CD4-positive, alpha-beta T cell (primary cell): ENCODE data around the gene SMIM36. TPM values are rescaled to one million over a fixed set of nuclear protein-coding genes. Genes with fewer than 3 reads are reported as not detected.

Source experiments
- ATAC-seq: fragments of 200-7000 bp; cut with Tn5 transposase; one replicate; pipeline ENCODE4 v1.10.0; 2022; ENCODE audit warnings: mild to moderate bottlenecking; ENCODE audit not compliant: poor library complexity
- CTCF ChIA-PET: fragments of 350-600 bp; sonication (Branson Sonifier 250); formaldehyde crosslinking; loops from one replicate; lab custom pipeline; 2021; ENCODE audit warnings: antibody characterized with exemption, inconsistent platforms; lab: Charles Lee
- POLR2A ChIA-PET: fragments of 350-600 bp; sonication (Branson Sonifier 250); formaldehyde crosslinking; loops from one replicate; lab custom pipeline; 2021; ENCODE audit warnings: antibody characterized with exemption, inconsistent platforms; lab: Charles Lee
- DNase-seq, 14 experiments: peaks; one replicate each; pipeline ENCODE4 v3.0.0-alpha.2; 2013 to 2020; ENCODE audit warnings: mixed read lengths in 2 of 14
- H3K27ac ChIP-seq, 2 donors: one replicate each; pipeline versions ENCODE4 v1.5.1 to v1.7.0; 2013; ENCODE audit warnings: low read length in 2 of 2, low read depth in 1 of 2, mild to moderate bottlenecking in 1 of 2
- H3K27me3 ChIP-seq, 2 experiments: 1 replicate in 1 of 2; 2 replicates in 1 of 2; pipeline versions ENCODE4 v1.6.1 to v1.7.0; 2013; ENCODE audit warnings: low read length in 2 of 2, control low read depth in 1 of 2, mild to moderate bottlenecking in 1 of 2, moderate library complexity in 1 of 2; ENCODE audit not compliant: insufficient read depth in 2 of 2, control insufficient read depth in 1 of 2
- H3K36me3 ChIP-seq: one replicate; pipeline ENCODE4 v1.6.1; 2013; ENCODE audit warnings: low read length, control low read depth; ENCODE audit not compliant: insufficient read depth
- H3K4me1 ChIP-seq: one replicate; pipeline ENCODE4 v1.6.1; 2013; ENCODE audit warnings: low read length, control low read depth; ENCODE audit not compliant: insufficient read depth
- H3K4me3 ChIP-seq: one replicate; pipeline ENCODE4 v1.5.1; 2013; ENCODE audit warnings: mild to moderate bottlenecking, low read length, moderate library complexity
- H3K9me3 ChIP-seq, 2 experiments: 1 replicate in 1 of 2; 2 replicates in 1 of 2; pipeline versions ENCODE4 v1.6.1 to v1.7.0; 2013; ENCODE audit warnings: low read length in 2 of 2, mild to moderate bottlenecking in 2 of 2, control low read depth in 1 of 2, moderate library complexity in 1 of 2; ENCODE audit not compliant: control insufficient read depth in 1 of 2, insufficient read depth in 1 of 2
- H3K27ac Mint-ChIP-seq: one replicate; pipeline ENCODE4 v1.8.0; 2020; ENCODE audit warnings: mixed read lengths
- H3K27me3 Mint-ChIP-seq: one replicate; pipeline ENCODE4 v1.8.0; 2021; ENCODE audit warnings: mixed read lengths
- H3K36me3 Mint-ChIP-seq: one replicate; pipeline ENCODE4 v1.8.0; 2021; ENCODE audit warnings: low read depth, mixed read lengths
- H3K4me1 Mint-ChIP-seq: one replicate; pipeline ENCODE4 v1.8.0; 2021; ENCODE audit warnings: low read depth, mixed read lengths
- H3K4me3 Mint-ChIP-seq: one replicate; pipeline ENCODE4 v1.8.0; 2020; ENCODE audit warnings: mild to moderate bottlenecking, mixed read lengths
- H3K9me3 Mint-ChIP-seq: one replicate; pipeline ENCODE4 v1.8.0; 2020; ENCODE audit warnings: mixed read lengths
- CTCF ChIP-seq: fragments of 200-600 bp; IDR thresholded peaks from one replicate; pipeline ENCODE4 v1.8.0; 2022; ENCODE audit warnings: antibody characterized with exemption, mild to moderate bottlenecking
- intact Hi-C, 2 experiments: fragments of 100-400 bp; cut with DNase I in 1 of 2; cut with micrococcal nuclease in 1 of 2; formaldehyde crosslinking; loops; one replicate each; pipeline versions ENCODE4 v1.15.1 to v1.9.0; 2023 to 2025; cut with DNase I, micrococcal nuclease
- total RNA-seq, 174 experiments: library from RNA in 2 of 174; stranded (reverse) in 2 of 174; gene quantifications; one replicate each; pipeline ENCODE4 v1.2.3 and lab custom pipeline; 2021 to 2026

Gene SMIM36
- total RNA-seq, 2 experiments from 2014 or later = not detected

- CTCF ChIA-PET = no interaction called here
- intact Hi-C loops = no loop called here
- TF ChIP-seq CTCF = no peak
Measured at GRCh38 chr17:55462711-55463110, 48.5 kb downstream of the SMIM36 start.

DNA sequence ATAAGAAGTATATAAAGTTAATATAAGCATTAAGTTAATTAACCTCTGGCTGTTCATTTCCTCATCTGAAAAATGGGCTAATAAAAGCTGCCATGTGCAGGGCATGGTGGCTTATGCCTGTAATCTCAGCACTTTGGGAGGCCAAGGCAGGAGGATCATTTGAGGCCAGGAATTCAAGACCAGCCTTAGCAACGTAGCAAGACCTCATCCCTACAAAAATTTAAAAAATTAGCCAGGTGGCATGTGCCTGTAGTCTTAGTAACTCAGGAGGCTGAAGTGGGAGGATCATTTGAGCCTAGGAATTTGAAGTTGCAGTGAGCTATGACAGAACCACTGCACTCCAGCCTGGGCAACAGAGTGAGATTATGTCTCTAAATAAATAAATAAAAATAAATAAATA is 49.0 kb downstream of the SMIM36 start:
- Histone ChIP-seq H3K27ac (no peak overlapping the region), H3K4me3 (no peak overlapping the region), H3K9me3 (peaks cover 0 to 6% of the 10 kb centered on the region in 2 experiments), H3K4me1 (peaks cover 4% of the 10 kb centered on the region), H3K36me3 (no peaks in the 10 kb centered on the region), H3K27me3 (peaks cover 0 to 3% of the 10 kb centered on the region in 2 experiments)
- no peak overlapping the region for H3K4me3 Mint-ChIP-seq
- ChIA-PET CTCF (no interaction called here), POLR2A (no interaction called here)
- H3K4me1 Mint-ChIP-seq = no peaks in the 10 kb centered on the region
- no peaks in the 10 kb centered on the region for H3K36me3 Mint-ChIP-seq
- no peak for ATAC-seq
- H3K9me3 Mint-ChIP-seq = no peaks in the 10 kb centered on the region
- DNase-seq = no peak
- intact Hi-C loops = no loop called here
- H3K27me3 Mint-ChIP-seq = no peaks in the 10 kb centered on the region
- no peak for TF ChIP-seq CTCF
- no peak overlapping the region for H3K27ac Mint-ChIP-seq

More at GRCh38 chr17:55462711-55463110, 48.5 kb downstream of the SMIM36 start:
- Histone ChIP-seq H3K36me3 (no peaks in the 10 kb centered on the region), H3K9me3 (peaks cover 0 to 6% of the 10 kb centered on the region in 2 experiments), H3K27ac (no peak overlapping the region), H3K4me1 (peaks cover 4% of the 10 kb centered on the region), H3K4me3 (no peak overlapping the region), H3K27me3 (peaks cover 0 to 3% of the 10 kb centered on the region in 2 experiments)
- H3K4me3 Mint-ChIP-seq = no peak overlapping the region
- H3K9me3 Mint-ChIP-seq = no peaks in the 10 kb centered on the region
- no peaks in the 10 kb centered on the region for H3K36me3 Mint-ChIP-seq
- DNase-seq (no peak), ATAC-seq (no peak)
- H3K4me1 Mint-ChIP-seq = no peaks in the 10 kb centered on the region
- H3K27me3 Mint-ChIP-seq = no peaks in the 10 kb centered on the region
- no peak overlapping the region for H3K27ac Mint-ChIP-seq
- POLR2A ChIA-PET = no interaction called here

GRCh38 chr17:55458978-55459377 is 52.3 kb downstream of the SMIM36 start:
- CTCF ChIA-PET = no interaction called here
- no peak for ATAC-seq
- no peaks in the 10 kb centered on the region for H3K4me1 Mint-ChIP-seq
- peaks cover 0 to 3% of the 10 kb centered on the region in 2 experiments for H3K27me3 ChIP-seq
- no peak for TF ChIP-seq CTCF
- H3K27ac ChIP-seq = no peak overlapping the region
- no peak overlapping the region for H3K4me3 ChIP-seq
- H3K9me3 ChIP-seq = peaks cover 0 to 6% of the 10 kb centered on the region in 2 experiments
- H3K4me3 Mint-ChIP-seq = no peak overlapping the region
- peaks cover 4% of the 10 kb centered on the region for H3K4me1 ChIP-seq
- DNase-seq = peak in 2 of 14 experiments; percentile 9 to 22
- POLR2A ChIA-PET = no interaction called here
- no peak overlapping the region for H3K27ac Mint-ChIP-seq
- intact Hi-C loops = no loop called here
- H3K9me3 Mint-ChIP-seq = no peaks in the 10 kb centered on the region
- H3K27me3 Mint-ChIP-seq = peaks cover under 1% of the 10 kb centered on the region
- H3K36me3 Mint-ChIP-seq = no peaks in the 10 kb centered on the region
- H3K36me3 ChIP-seq = no peaks in the 10 kb centered on the region
